Keratinocyte (primary cell): Measurements from ENCODE around the gene CTNND2. TPM values are rescaled to one million over a fixed set of nuclear protein-coding genes. Genes with fewer than 3 reads are reported as not detected.

Experiments used
- DNase-seq: peaks from one replicate; pipeline ENCODE4 v3.0.0-alpha.2; 2011; ENCODE audit warnings: low read depth, missing footprints, low spot score
- FAIRE-seq: peaks from 2 replicates; lab custom pipeline; 2011; peaks lifted over from hg19 to GRCh38; lab: Jason Lieb, UNC
- H2AFZ ChIP-seq: 2 replicates; pipeline ENCODE4 v1.6.0; 2012; ENCODE audit warnings: low read length, control low read depth, inconsistent platforms; ENCODE audit not compliant: control insufficient read depth
- H3K27ac ChIP-seq: 2 replicates; pipeline ENCODE4 v1.5.1; 2011; ENCODE audit warnings: low read length; ENCODE audit not compliant: control insufficient read depth, insufficient read depth
- H3K27me3 ChIP-seq: 3 replicates; pipeline ENCODE4 v1.6.0; 2011; ENCODE audit warnings: low read length; ENCODE audit not compliant: control insufficient read depth, insufficient read depth; ENCODE audit errors: extremely low read depth
- H3K36me3 ChIP-seq, 2 experiments: 2 replicates in 1 of 2; 3 replicates in 1 of 2; pipeline ENCODE4 v1.5.1; 2011; ENCODE audit warnings: low read length in 2 of 2, mild to moderate bottlenecking in 1 of 2; ENCODE audit not compliant: control insufficient read depth in 2 of 2, insufficient read depth in 2 of 2; ENCODE audit errors: extremely low read depth in 1 of 2
- H3K4me1 ChIP-seq: 3 replicates; pipeline ENCODE4 v1.5.1; 2011; ENCODE audit warnings: low read length; ENCODE audit not compliant: control insufficient read depth, insufficient read depth; ENCODE audit errors: extremely low read depth
- H3K4me2 ChIP-seq: 3 replicates; pipeline ENCODE4 v1.6.0; 2011; ENCODE audit warnings: low read depth, low read length; ENCODE audit not compliant: control insufficient read depth, insufficient read depth; ENCODE audit errors: extremely low read depth
- H3K4me3 ChIP-seq, 3 experiments: fragments of 200-600 bp in 1 of 3; sonication (generic) in 1 of 3; 2 replicates in 2 of 3; 3 replicates in 1 of 3; pipeline ENCODE4 v1.5.1; 2011 to 2016; ENCODE audit warnings: low read length in 3 of 3, mild to moderate bottlenecking in 3 of 3, control low read depth in 2 of 3, inconsistent platforms in 1 of 3, low read depth in 1 of 3, mixed read lengths in 1 of 3, mixed run types in 1 of 3, moderate library complexity in 1 of 3; ENCODE audit not compliant: control insufficient read depth in 2 of 3, insufficient read depth in 2 of 3; ENCODE audit errors: extremely low read depth in 1 of 3
- H3K79me2 ChIP-seq: 2 replicates; pipeline ENCODE4 v1.6.0; 2012; ENCODE audit warnings: low read length; ENCODE audit not compliant: control insufficient read depth, insufficient read depth
- H3K9ac ChIP-seq: 3 replicates; pipeline ENCODE4 v1.6.0; 2011; ENCODE audit warnings: low read length; ENCODE audit not compliant: control insufficient read depth, insufficient read depth; ENCODE audit errors: extremely low read depth
- H3K9me1 ChIP-seq: 3 replicates; pipeline ENCODE4 v1.6.0; 2011; ENCODE audit warnings: low read length; ENCODE audit not compliant: control insufficient read depth, insufficient read depth; ENCODE audit errors: extremely low read depth
- H3K9me3 ChIP-seq: 2 replicates; pipeline ENCODE4 v1.5.1; 2012; ENCODE audit warnings: low read depth, low read length; ENCODE audit not compliant: control insufficient read depth
- H4K20me1 ChIP-seq: 3 replicates; pipeline ENCODE4 v1.6.0; 2011; ENCODE audit warnings: low read length; ENCODE audit not compliant: control insufficient read depth, insufficient read depth; ENCODE audit errors: extremely low read depth
- EZH2 ChIP-seq: IDR thresholded peaks from one replicate; pipeline ENCODE4 v1.6.1; 2012; ENCODE audit warnings: inconsistent platforms, mild to moderate bottlenecking, low read length, moderate library complexity
- dilution Hi-C: fragments of 300-500 bp; cut with MboI; formaldehyde crosslinking; loops from one replicate; pipeline ENCODE4 v1.7.0; 2020; ENCODE audit warnings: low sequenced_read_pairs; ENCODE audit not compliant: extremely low pct_ligation_motif_present
- polyA plus RNA-seq, 5 experiments: library from polyadenylated mRNA; depleted of rRNA in 3 of 5; stranded (reverse) in 3 of 5; stranded (forward) in 1 of 5; unstranded in 1 of 5; fragments of >200 nt; gene quantifications; 1 replicate in 1 of 5; 2 replicates in 3 of 5; 3 replicates in 1 of 5; pipeline versions ENCODE4 v1.2.1 to v1.2.3, GENCODE V29; 2011 to 2012; ENCODE audit warnings: missing spikeins in 2 of 5, low read depth in 1 of 5, low replicate concordance in 1 of 5
- TF ChIP-seq, protein P1 (sequence below), 3 experiments: IDR thresholded peaks in 1 of 3; conservative IDR thresholded peaks in 1 of 3; optimal IDR thresholded peaks in 1 of 3; 2 replicates in 2 of 3; 3 replicates in 1 of 3; pipeline versions ENCODE3 to v1.5.1; 2011; ENCODE audit warnings: low read length in 3 of 3, mild to moderate bottlenecking in 3 of 3, moderate library complexity in 2 of 3, control low read depth in 1 of 3, inconsistent platforms in 1 of 3; ENCODE audit not compliant: insufficient read depth in 2 of 3; ENCODE audit errors: extremely low read depth in 1 of 3

Gene CTNND2
- polyA plus RNA-seq, 1 donor (not counting 4 experiments of a cell fraction or from before 2014, with no cell fraction given), result not detected

DNA sequence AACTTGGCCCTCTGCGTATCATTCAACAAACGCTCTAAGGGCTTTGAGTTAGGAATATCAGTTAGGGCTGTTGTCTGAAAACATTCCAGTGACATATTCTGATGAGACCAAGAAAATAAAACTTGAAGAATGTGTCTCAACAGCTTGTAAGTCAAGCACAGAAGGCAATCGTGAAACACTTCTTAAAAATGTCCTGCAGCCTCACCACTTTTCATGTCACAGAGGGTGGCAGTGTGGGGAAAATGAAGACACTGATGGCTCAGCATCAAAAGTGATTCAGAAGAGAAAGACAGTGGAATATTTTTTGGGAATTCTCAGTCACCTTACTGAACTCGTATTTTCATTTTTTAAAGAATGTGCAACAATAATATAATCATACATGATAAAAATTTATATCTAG, 247.3 kb downstream of the CTNND2 start:
- Histone ChIP-seq H3K4me1 (no peaks in the 10 kb centered on the region), H3K4me2 (no peak overlapping the region), H3K4me3 (no peak overlapping the region), H3K36me3 (no peaks in the 10 kb centered on the region), H3K27ac (no peak overlapping the region), H2AFZ (no peak overlapping the region), H3K79me2 (no peaks in the 10 kb centered on the region), H3K9ac (no peak overlapping the region), H3K9me1 (no peaks in the 10 kb centered on the region), H3K27me3 (no peaks in the 10 kb centered on the region), H3K9me3 (no peaks in the 10 kb centered on the region), H4K20me1 (no peaks in the 10 kb centered on the region)
- TF ChIP-seq, protein P1, sequence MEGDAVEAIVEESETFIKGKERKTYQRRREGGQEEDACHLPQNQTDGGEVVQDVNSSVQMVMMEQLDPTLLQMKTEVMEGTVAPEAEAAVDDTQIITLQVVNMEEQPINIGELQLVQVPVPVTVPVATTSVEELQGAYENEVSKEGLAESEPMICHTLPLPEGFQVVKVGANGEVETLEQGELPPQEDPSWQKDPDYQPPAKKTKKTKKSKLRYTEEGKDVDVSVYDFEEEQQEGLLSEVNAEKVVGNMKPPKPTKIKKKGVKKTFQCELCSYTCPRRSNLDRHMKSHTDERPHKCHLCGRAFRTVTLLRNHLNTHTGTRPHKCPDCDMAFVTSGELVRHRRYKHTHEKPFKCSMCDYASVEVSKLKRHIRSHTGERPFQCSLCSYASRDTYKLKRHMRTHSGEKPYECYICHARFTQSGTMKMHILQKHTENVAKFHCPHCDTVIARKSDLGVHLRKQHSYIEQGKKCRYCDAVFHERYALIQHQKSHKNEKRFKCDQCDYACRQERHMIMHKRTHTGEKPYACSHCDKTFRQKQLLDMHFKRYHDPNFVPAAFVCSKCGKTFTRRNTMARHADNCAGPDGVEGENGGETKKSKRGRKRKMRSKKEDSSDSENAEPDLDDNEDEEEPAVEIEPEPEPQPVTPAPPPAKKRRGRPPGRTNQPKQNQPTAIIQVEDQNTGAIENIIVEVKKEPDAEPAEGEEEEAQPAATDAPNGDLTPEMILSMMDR (optimal IDR thresholded peaks at IDR 0.05 in 1 of 3, IDR thresholded peaks at IDR 0.05 in 1 of 3, conservative IDR thresholded peaks at IDR 0.05 in 1 of 3; ENCODE audit: extremely low read depth in 1 of 3, insufficient read depth in 2 of 3, low read length in 3 of 3), result no peak
- TF ChIP-seq EZH2, result no peak
- dilution Hi-C loops, result no loop called here
- DNase-seq, result no peak
- FAIRE-seq, result no peak

DNA sequence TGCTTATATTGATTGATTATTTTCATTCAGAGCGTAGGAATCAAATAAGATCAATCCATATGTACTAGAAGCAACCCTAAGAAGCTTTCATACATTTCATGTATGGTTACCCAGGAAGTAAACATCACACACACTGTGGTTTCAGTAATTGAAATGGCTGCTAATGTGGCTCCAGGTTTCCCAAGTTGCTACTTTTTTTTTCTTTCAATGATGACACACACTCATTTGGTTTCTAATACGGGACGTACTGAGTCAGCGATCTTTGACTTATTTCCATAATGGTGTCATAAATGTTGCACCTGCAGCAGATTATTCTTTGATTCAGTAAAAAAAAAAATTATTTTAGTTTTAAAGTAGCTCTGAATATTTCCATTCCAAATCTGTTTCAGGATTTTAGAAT, 248.6 kb downstream of the CTNND2 start:
- dilution Hi-C loops, result no loop called here
- no peaks in the 10 kb centered on the region for H3K36me3 ChIP-seq
- no peak overlapping the region for H3K9ac ChIP-seq
- H4K20me1 ChIP-seq, result no peaks in the 10 kb centered on the region
- no peak overlapping the region for H3K27ac ChIP-seq
- DNase-seq, result no peak
- no peaks in the 10 kb centered on the region for H3K27me3 ChIP-seq
- TF ChIP-seq EZH2, result no peak
- TF ChIP-seq, protein P1 (optimal IDR thresholded peaks at IDR 0.05 in 1 of 3, IDR thresholded peaks at IDR 0.05 in 1 of 3, conservative IDR thresholded peaks at IDR 0.05 in 1 of 3; ENCODE audit: extremely low read depth in 1 of 3, insufficient read depth in 2 of 3, low read length in 3 of 3), result no peak
- no peaks in the 10 kb centered on the region for H3K9me1 ChIP-seq
- no peak overlapping the region for H2AFZ ChIP-seq
- no peaks in the 10 kb centered on the region for H3K9me3 ChIP-seq
- H3K4me1 ChIP-seq, result no peaks in the 10 kb centered on the region
- H3K79me2 ChIP-seq, result no peaks in the 10 kb centered on the region
- no peak overlapping the region for H3K4me2 ChIP-seq
- FAIRE-seq, result no peak
- H3K4me3 ChIP-seq, result no peak overlapping the region
